Measurements from ENCODE around the gene HEATR1. TPM values are rescaled to one million over a fixed set of nuclear protein-coding genes. Genes with fewer than 3 reads are reported as not detected.
"Not testable (repeated sequence)": the region's sequence is repeated elsewhere in the genome, so short reads cannot be mapped to it uniquely, and the experiment has no call there.

The HEATR1 gene
- total RNA-seq, 2 donors from 2014 or later: 51.8 to 65.4 TPM

- no peaks in the 10 kb centered on the region for H3K36me3 ChIP-seq (ENCODE audit: control insufficient read depth, insufficient read depth, low read length)
- H3K4me3 ChIP-seq (ENCODE audit: low read length): no peak overlapping the region
- no peak overlapping the region for H3K27ac Mint-ChIP-seq
- WGBS, 2 experiments (ENCODE audit: insufficient coverage in 1 of 2, insufficient read length in 1 of 2): no CpG with 5 or more reads among the region's 1 CpG
- TF ChIP-seq CTCF (conservative IDR thresholded peaks at IDR 0.05): no peak
- no peaks in the 10 kb centered on the region for H3K27me3 Mint-ChIP-seq (ENCODE audit: insufficient read depth)
- no peak overlapping the region for H3K27ac ChIP-seq (ENCODE audit: low read depth, low read length)
- H3K9ac ChIP-seq (ENCODE audit: extremely low read depth, low read length, poor library complexity, severe bottlenecking): no peak overlapping the region
- H3K36me3 Mint-ChIP-seq (ENCODE audit: low read depth): no peaks in the 10 kb centered on the region
- no peaks in the 10 kb centered on the region for H3K4me1 Mint-ChIP-seq
- H3K9me3 ChIP-seq (ENCODE audit: control insufficient read depth, low read length): no peaks in the 10 kb centered on the region
- no peak for DNase-seq
- no peaks in the 10 kb centered on the region for H3K4me1 ChIP-seq (ENCODE audit: control insufficient read depth, insufficient read depth, low read length)
- H3K9me3 Mint-ChIP-seq: no peaks in the 10 kb centered on the region
- H3K4me3 Mint-ChIP-seq: no peak overlapping the region
- H3K27me3 ChIP-seq (ENCODE audit: control insufficient read depth, insufficient read depth, low read length, poor library complexity, severe bottlenecking): no peaks in the 10 kb centered on the region
These were observed 8.0 kb upstream of the HEATR1 start for GRCh38 chr1:236612349-236612748.

- no peak overlapping the region for H3K4me3 ChIP-seq (ENCODE audit: low read length)
- no peaks in the 10 kb centered on the region for H3K4me1 ChIP-seq (ENCODE audit: control insufficient read depth, insufficient read depth, low read length)
- no peak overlapping the region for H3K27ac Mint-ChIP-seq
- peak; percentile 88 for DNase-seq
- H3K4me3 Mint-ChIP-seq: no peak overlapping the region
- no peaks in the 10 kb centered on the region for H3K36me3 Mint-ChIP-seq (ENCODE audit: low read depth)
- no peaks in the 10 kb centered on the region for H3K9me3 ChIP-seq (ENCODE audit: control insufficient read depth, low read length)
- no peaks in the 10 kb centered on the region for H3K36me3 ChIP-seq (ENCODE audit: control insufficient read depth, insufficient read depth, low read length)
- no peaks in the 10 kb centered on the region for H3K27me3 Mint-ChIP-seq (ENCODE audit: insufficient read depth)
- no peak overlapping the region for H3K27ac ChIP-seq (ENCODE audit: low read depth, low read length)
- no peaks in the 10 kb centered on the region for H3K4me1 Mint-ChIP-seq
- H3K9me3 Mint-ChIP-seq: no peaks in the 10 kb centered on the region
- WGBS, 2 experiments (ENCODE audit: insufficient coverage in 1 of 2, insufficient read length in 1 of 2): 20 to 35% methylated on average over 2 to 4 of the region's 5 CpGs
- H3K9ac ChIP-seq (ENCODE audit: extremely low read depth, low read length, poor library complexity, severe bottlenecking): no peak overlapping the region
- no peaks in the 10 kb centered on the region for H3K27me3 ChIP-seq (ENCODE audit: control insufficient read depth, insufficient read depth, low read length, poor library complexity, severe bottlenecking)
- TF ChIP-seq CTCF (conservative IDR thresholded peaks at IDR 0.05): peak; percentile 84
These were observed 4.8 kb upstream of the HEATR1 start for GRCh38 chr1:236608930-236609726.

- H3K36me3 ChIP-seq (ENCODE audit: control insufficient read depth, insufficient read depth, low read length); H3K4me1 ChIP-seq (ENCODE audit: control insufficient read depth, insufficient read depth, low read length); H3K4me3 ChIP-seq (ENCODE audit: low read length); H3K27me3 ChIP-seq (ENCODE audit: control insufficient read depth, insufficient read depth, low read length, poor library complexity, severe bottlenecking); H3K4me3 Mint-ChIP-seq; H3K27ac ChIP-seq (ENCODE audit: low read depth, low read length); H3K9ac ChIP-seq (ENCODE audit: extremely low read depth, low read length, poor library complexity, severe bottlenecking); H3K36me3 Mint-ChIP-seq (ENCODE audit: low read depth); H3K9me3 ChIP-seq (ENCODE audit: control insufficient read depth, low read length); H3K27ac Mint-ChIP-seq; H3K27me3 Mint-ChIP-seq (ENCODE audit: insufficient read depth); DNase-seq; H3K9me3 Mint-ChIP-seq: not testable (repeated sequence)
- 83 to 89% methylated on average over 5 to 10 of the region's 10 CpGs for WGBS, 2 experiments (ENCODE audit: insufficient coverage in 1 of 2, insufficient read length in 1 of 2)
- H3K4me1 Mint-ChIP-seq: peaks cover 11% of the 10 kb centered on the region
These were observed 3.3 kb upstream of the HEATR1 start for GRCh38 chr1:236607597-236607996.
